GM04504 (cell line): ENCODE measurements around the gene IRF3.

Source experiments
- DNase-seq: peaks from one replicate; pipeline ENCODE4 v3.0.0-alpha.2; 2012; ENCODE audit warnings: low read depth

IRF3 gene

DNA sequence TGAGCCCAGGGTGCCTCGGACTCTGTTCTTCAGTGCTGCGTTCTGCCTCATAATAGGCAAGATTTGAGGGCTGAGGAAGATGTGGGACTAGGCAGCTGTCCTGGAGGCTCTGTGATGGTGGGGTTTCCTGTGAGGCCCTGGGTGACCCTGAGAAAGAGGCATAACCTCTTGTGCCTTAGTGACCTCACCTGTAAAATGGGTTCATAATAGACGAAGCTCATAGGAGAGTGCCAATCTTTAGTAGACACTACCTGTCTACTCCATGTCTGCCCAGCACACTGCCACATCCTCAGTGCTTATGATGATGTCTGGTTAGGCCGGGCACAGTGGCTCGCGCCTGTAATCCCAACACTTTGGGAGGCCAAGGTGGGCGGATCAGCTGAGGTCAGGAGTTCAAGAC, 49.1 kb downstream of the IRF3 start:
- no peak for DNase-seq

DNA sequence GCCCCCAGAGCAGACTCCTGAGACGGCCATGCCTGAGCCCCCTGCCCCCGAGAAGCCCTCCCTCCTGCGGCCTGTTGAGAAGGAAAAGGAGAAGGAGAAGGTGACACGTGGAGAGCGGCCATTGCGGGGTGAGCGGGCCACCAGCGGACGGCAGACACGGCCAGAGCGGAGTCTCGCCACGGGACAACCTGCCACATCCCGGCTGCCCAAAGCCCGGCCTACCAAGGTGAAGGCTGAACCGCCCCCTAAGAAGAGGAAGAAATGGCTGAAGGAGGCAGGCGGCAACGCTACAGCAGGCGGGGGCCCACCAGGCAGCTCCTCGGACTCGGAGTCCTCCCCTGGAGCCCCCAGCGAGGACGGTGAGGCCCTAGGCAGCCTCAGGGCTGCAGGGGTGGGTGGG, 49.8 kb downstream of the IRF3 start:
- DNase-seq, result no peak

DNA sequence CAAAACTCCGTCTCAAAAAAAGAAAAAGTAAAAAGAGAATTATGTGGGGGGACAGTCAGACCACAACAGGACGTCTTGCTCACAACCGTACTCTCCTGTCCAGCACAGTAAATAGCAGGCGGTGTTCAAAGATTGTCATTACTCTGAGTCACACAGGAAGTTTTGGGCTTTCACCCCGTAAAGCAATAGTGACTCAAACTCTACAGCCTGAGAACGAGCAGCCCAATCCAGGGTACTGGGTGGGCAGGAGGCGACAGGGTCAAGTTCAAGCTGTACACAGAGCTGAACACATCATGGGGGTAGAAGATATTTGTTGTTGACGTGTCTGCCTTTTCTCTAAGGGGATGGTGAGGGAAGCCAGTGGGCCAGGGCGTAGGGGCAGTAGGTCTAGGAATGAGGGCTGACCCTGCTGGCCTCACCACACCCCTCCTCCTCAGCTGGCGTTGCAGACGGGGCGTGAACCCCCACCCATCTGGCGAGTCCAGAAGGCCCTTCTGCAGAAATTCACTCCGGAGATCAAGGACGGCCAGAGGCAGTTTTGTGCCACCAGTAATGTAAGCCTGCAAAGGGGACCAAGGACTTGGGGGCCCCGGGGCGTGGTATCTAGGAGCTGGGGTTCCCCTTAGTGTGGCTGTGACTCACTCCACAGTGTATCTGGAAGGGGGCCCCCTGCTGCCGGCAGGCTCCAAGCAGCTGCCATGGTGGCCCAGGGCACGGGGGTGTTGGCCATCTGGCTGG, 51.4 kb downstream of the IRF3 start:
- peak; percentile 72 for DNase-seq

DNA sequence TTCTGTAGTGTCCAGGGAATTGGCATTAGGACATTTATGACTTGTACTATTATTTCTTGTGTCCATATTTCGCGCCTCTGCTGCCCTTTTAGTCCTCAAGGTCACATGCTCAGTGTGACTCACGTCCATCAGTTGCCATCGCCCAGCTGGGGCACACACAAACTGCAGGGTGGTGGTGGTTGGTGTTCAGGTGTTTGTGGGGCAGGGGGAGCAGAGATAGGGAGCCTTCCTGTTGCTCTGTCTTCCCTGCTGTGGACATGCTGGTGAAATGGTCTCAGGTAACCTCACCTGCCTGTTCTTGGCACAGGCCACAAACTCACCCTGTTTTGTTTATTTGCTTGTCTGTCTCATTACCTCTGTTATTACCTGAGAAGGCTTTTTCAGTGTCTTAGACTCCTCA, 52.3 kb downstream of the IRF3 start:
- DNase-seq, result no peak
